ENCODE results near the gene LGR6. TPM values are rescaled to one million over a fixed set of nuclear protein-coding genes. Genes with fewer than 3 reads are reported as not detected.

LGR6 gene
- total and polyA plus RNA-seq, 2 of the 8 experiments (the other 6 are each of a cell fraction or from before 2014, with no cell fraction given) = 0.50 to 1.0 TPM

- no peak for TF ChIP-seq EP300 (IDR thresholded peaks at IDR 0.05; ENCODE audit: borderline replicate concordance in 1 of 2, low read depth in 2 of 2, low read length in 2 of 2)
- no peak for TF ChIP-seq EGR1 (IDR thresholded peaks at IDR 0.05; ENCODE audit: borderline replicate concordance, low read depth, low read length)
- no peak for TF ChIP-seq KDM4A (IDR thresholded peaks at IDR 0.05; ENCODE audit: low read depth, low read length, severe bottlenecking)
- TF ChIP-seq CBX5 (IDR thresholded peaks at IDR 0.05; ENCODE audit: low read depth, low read length) = no peak
These were observed 39.6 kb downstream of the LGR6 start (continued) for GRCh38 chr1:202233171-202233570.
